Stimulated activated CD8-positive, alpha-beta memory T cell treated with anti-CD3 and anti-CD28 coated beads, Interleukin-2, amount 100 ng/mL, for 1 hour (primary cell): ENCODE data around the gene SYNE1.
"Not testable (repeated sequence)": the region's sequence is repeated elsewhere in the genome, so short reads cannot be mapped to it uniquely, and the experiment has no call there.

Experiments used
- DNase-seq, 2 donors: peaks; one replicate each; pipeline ENCODE4 v3.0.0-alpha.2; 2020; ENCODE audit warnings: low read depth in 2 of 2

SYNE1 gene

DNA sequence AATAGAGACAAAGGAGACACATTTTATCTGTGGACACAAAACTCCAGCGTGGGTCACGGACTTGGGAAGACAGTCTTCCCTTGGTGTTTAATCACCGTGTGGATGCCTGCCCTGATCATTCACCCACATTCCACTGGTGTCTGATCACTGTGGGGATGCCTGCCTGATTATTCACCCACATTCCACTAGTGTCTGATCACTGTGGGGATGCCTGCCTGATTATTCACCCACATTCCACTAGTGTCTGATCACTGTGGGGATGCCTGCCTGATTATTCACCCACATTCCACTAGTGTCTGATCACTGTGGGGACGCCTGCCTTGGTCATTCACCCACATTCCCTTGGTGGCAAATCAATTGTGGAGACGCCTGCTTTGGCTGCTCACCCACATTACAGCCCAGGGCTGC lies 146.2 kb downstream of the SYNE1 start:
- DNase-seq: not testable (repeated sequence)

DNA sequence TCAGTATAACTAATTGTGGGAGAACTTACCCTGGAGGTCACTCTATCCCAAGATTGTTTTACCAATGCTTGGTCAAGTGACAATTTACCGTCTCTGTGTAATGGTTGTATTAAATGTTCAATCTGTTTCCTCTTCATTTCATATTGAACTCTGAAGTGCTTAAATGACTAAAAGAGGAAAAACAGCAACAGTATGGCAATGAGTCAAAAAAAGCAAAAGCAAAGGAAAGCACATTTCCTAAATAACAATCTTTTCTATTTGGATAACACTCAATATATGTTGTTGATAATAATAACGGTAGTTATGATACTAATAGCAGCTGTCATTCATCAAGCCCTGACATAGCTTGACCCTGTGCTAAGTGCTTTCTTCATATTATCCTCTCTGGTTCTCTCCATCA lies 152.4 kb downstream of the SYNE1 start:
- DNase-seq: no peak

- no peak for DNase-seq
These were observed 154.9 kb downstream of the SYNE1 start for GRCh38 chr6:152482289-152482688.

- no peak for DNase-seq
These were observed 158.7 kb downstream of the SYNE1 start for GRCh38 chr6:152478377-152479010.

GRCh38 chr6:152474354-152474753 lies 162.8 kb downstream of the SYNE1 start:
- no peak for DNase-seq

DNA sequence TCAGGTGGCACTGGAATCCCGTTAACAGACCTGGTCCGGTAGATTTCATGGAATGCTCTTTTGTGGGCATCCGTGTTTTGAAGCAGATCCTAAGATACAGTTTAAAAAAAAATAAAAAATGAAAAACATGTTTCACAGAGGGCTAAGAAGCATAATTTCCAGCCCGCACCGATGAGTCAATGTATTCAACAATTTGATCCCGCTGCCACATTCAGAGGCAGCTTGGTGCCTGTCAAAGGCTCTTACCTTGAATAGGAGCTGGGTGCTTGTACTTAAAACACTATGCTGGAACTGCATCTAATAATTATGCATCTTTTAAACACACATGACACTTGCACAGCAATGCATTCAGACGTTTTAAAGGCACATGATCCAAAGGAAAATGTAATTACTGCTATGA lies 164.8 kb downstream of the SYNE1 start:
- DNase-seq: no peak

- DNase-seq: no peak
These were observed 165.5 kb downstream of the SYNE1 start for GRCh38 chr6:152471456-152472265.

DNA sequence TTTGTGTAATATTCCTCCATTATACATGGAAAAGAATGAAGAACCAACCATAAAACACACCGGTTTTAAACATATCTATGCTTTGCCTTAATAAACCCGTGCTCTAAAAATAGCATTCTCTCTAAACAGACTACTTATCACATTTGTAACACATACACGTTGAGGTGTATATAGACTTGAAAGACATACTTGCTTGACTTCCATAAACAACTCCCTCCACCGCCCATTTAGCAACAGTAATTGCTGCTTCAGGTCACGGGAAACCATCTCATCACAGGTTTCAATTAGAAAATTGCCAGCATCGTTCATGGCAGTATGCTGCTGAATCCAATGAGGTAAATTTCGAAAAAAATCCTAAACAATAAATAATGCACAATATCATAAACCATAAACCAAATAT lies 174.0 kb downstream of the SYNE1 start:
- DNase-seq: no peak

- DNase-seq: no peak
These were observed 174.4 kb downstream of the SYNE1 start for GRCh38 chr6:152462716-152463115.

- no peak for DNase-seq
These were observed 175.6 kb downstream of the SYNE1 start for GRCh38 chr6:152461556-152461955.

- no peak for DNase-seq
These were observed 178.2 kb downstream of the SYNE1 start for GRCh38 chr6:152458648-152459644.

- no peak for DNase-seq
These were observed 179.1 kb downstream of the SYNE1 start for GRCh38 chr6:152457949-152458624.

- no peak for DNase-seq
These were observed 183.2 kb downstream of the SYNE1 start for GRCh38 chr6:152454003-152454402.

GRCh38 chr6:152453421-152453820 lies 183.7 kb downstream of the SYNE1 start:
- DNase-seq: no peak

DNA sequence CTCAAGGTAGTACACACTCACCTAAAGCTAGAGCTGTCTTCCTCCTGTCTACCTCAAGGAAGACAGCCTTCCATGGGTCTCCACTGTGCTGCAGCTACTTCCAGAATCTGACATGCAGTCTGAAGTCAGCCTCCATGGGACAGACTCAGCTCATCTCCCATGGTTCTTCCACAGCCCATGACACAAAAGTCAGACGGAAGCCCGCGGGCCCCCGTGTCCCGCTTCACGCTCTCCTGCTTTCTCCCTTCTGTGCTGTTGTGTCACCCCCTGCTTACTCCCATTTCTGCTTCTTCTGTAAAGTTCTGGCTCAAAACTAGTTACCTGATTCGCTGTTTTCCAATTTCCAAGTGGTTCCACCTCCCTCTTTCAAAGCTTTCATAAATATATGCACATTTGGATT lies 184.5 kb downstream of the SYNE1 start:
- DNase-seq: no peak

- no peak for DNase-seq
These were observed 186.6 kb downstream of the SYNE1 start for GRCh38 chr6:152450519-152450918.

- no peak for DNase-seq
These were observed 195.3 kb downstream of the SYNE1 start for GRCh38 chr6:152441902-152442301.

GRCh38 chr6:152435816-152436215 lies 201.3 kb downstream of the SYNE1 start:
- DNase-seq: no peak

DNA sequence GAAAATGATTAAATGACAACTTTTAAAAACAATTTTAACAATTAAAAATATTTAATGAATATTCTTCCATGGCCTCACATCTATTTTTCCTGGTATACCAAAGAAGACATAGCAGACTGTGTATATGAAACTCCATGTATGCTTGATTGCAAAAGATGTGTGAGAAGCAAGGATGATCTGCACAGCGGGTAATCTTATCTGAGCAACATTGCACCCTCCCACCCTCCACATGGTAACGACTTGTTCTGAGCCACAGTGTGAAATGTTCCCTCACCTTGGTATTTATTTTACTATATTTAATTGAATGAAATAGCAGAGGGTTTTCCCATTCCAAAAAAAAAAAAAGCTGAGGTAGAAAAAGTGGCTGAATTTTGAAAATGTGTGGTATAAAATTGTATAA lies 204.4 kb downstream of the SYNE1 start:
- DNase-seq: no peak

DNA sequence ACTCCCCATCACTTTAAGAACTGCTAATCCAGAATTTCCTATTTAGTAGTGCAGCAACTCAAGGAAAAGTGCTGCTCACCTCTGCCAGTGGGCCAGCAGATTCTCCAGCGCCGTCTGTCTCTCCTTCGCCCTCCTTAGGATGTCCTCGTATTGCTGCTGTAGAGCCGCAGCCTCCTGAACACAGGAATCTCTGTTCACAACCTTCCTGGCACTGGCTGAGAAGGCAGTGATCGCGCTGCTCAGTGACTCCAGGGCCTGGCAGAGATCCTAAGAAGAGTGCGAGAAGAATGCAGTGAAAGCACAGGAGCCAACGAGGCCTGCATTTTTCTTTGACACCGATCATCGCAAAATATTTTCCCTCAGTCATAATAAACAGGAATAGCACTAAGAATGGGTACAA lies 209.0 kb downstream of the SYNE1 start:
- no peak for DNase-seq

GRCh38 chr6:152426276-152426675 lies 210.9 kb downstream of the SYNE1 start:
- DNase-seq: no peak
